ENCODE measurements around the gene CDH20. TPM values are rescaled to one million over a fixed set of nuclear protein-coding genes. Genes with fewer than 3 reads are reported as not detected.

CDH20 gene
- total RNA-seq, 1 experiment from 2014 or later = not detected

DNA sequence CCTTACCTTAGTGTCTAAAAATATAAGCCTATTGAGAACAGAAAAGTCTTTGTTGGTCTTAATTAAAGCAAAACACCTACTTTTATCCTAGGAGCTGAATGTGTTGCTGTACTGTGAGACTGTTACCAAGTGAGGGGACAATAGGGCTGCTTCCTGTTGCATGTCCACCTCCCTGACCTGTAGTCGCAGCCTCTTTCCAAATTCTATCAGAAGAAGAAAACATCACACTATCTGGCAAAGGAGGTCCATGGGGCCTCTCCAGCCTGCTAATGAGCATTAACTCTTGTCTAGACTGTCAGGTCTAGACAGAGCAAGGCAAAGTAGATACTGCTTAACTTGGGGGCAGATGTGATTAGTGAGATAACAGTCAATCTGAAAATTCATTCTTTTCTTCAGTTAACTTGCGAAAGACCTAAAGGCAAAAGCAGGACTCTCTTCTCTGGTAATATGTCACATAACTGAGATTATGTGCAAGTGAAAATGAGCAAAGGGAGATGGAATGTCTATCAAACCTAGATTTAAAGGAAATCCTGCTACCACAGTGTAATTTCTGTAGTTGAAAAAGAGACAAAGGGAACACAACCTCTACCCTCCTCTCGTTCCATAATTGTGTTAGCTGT lies 66.9 kb downstream of the CDH20 start:
- POLR2A ChIA-PET = no interaction called here
- CTCF ChIA-PET = no interaction called here
- TF ChIP-seq FOSL1 (IDR thresholded peaks at IDR 0.05; ENCODE audit: low read depth) = no peak
- H4K20me1 ChIP-seq (ENCODE audit: insufficient read depth) = no peaks in the 10 kb centered on the region; the same call in 1 of the 2 replicates
- no peak overlapping the region for H3K4me3 ChIP-seq (replicated peaks in 1 of 2; ENCODE audit: low read depth in 1 of 2, low read length in 2 of 2)
- H2AFZ ChIP-seq (ENCODE audit: low read depth, low read length, poor library complexity, severe bottlenecking) = no peak overlapping the region
- peaks cover 19% of the 10 kb centered on the region for H3K27me3 ChIP-seq (ENCODE audit: insufficient read depth, low read length)
- H3K36me3 ChIP-seq (ENCODE audit: control insufficient read depth in 1 of 2, insufficient read depth in 2 of 2, low read length in 2 of 2) = no peaks in the 10 kb centered on the region
- no peak for ATAC-seq
- no peak overlapping the region for H3K27ac ChIP-seq (ENCODE audit: low read depth, low read length)
- no peak overlapping the region for H3K4me2 ChIP-seq (ENCODE audit: low read length)
- RAD21 ChIA-PET (ENCODE audit: low non-redundant PET in 1 of 2, low total read pairs in 2 of 2, uncharacterized antibody in 2 of 2, unreplicated experiment in 2 of 2) = no interaction called here
- H3K4me1 ChIP-seq (ENCODE audit: control insufficient read depth in 1 of 2, insufficient read depth in 2 of 2, low read length in 2 of 2) = no peaks in the 10 kb centered on the region
- H3K79me2 ChIP-seq (ENCODE audit: insufficient read depth, low read length) = no peaks in the 10 kb centered on the region
- H3K9ac ChIP-seq (ENCODE audit: low read length) = no peak overlapping the region
- BruUV-seq (replicated peaks) = no TSS peak
- DNase-seq (ENCODE audit: low read depth, low spot score) = no peak
- no peaks in the 10 kb centered on the region for H3K9me3 ChIP-seq (ENCODE audit: control insufficient read depth in 1 of 2, insufficient read depth in 1 of 2, low read depth in 1 of 2, low read length in 2 of 2)
- no peaks in the 10 kb centered on the region for H3K9me2 ChIP-seq (ENCODE audit: insufficient read depth)
- intact Hi-C loops (cut with micrococcal nuclease) = no loop called here

DNA sequence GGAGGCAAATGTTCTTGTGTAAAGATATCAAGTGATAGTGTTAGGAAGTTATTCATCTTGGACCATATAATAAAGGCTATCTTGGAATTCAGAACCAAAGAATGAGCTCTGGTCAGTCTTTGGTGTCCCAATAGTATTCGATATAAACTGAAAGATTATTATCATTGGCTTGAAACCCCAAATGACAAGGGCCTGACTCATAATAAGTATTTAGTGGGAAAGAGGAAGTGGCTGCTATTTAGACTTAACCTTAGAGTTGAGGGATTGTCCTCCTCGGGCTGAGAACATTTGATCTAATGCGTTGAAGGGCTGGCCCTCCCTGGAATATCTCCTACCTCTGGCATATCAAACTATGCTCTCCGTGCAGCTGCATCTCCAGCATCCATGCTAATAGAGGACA lies 67.5 kb downstream of the CDH20 start:
- Histone ChIP-seq H3K9me3 (ENCODE audit: control insufficient read depth in 1 of 2, insufficient read depth in 1 of 2, low read depth in 1 of 2, low read length in 2 of 2) (no peaks in the 10 kb centered on the region), H3K9ac (ENCODE audit: low read length) (no peak overlapping the region), H3K4me2 (ENCODE audit: low read length) (no peak overlapping the region), H3K27me3 (ENCODE audit: insufficient read depth, low read length) (peaks cover 19% of the 10 kb centered on the region), H3K4me1 (ENCODE audit: control insufficient read depth in 1 of 2, insufficient read depth in 2 of 2, low read length in 2 of 2) (no peaks in the 10 kb centered on the region), H4K20me1 (ENCODE audit: insufficient read depth) (no peaks in the 10 kb centered on the region; the same call in 1 of the 2 replicates), H3K4me3 (replicated peaks in 1 of 2; ENCODE audit: low read depth in 1 of 2, low read length in 2 of 2) (no peak overlapping the region), H3K79me2 (ENCODE audit: insufficient read depth, low read length) (no peaks in the 10 kb centered on the region), H3K36me3 (ENCODE audit: control insufficient read depth in 1 of 2, insufficient read depth in 2 of 2, low read length in 2 of 2) (no peaks in the 10 kb centered on the region), H3K9me2 (ENCODE audit: insufficient read depth) (no peaks in the 10 kb centered on the region), H3K27ac (ENCODE audit: low read depth, low read length) (no peak overlapping the region), H2AFZ (ENCODE audit: low read depth, low read length, poor library complexity, severe bottlenecking) (no peak overlapping the region)
- intact Hi-C loops (cut with micrococcal nuclease) = no loop called here
- no TSS peak for BruUV-seq (replicated peaks)
- DNase-seq (ENCODE audit: low read depth, low spot score) (no peak), ATAC-seq (no peak)
- RAD21 ChIA-PET (ENCODE audit: low non-redundant PET in 1 of 2, low total read pairs in 2 of 2, uncharacterized antibody in 2 of 2, unreplicated experiment in 2 of 2) = no interaction called here
- POLR2A ChIA-PET = no interaction called here
- CTCF ChIA-PET = no interaction called here
- no peak for TF ChIP-seq CBX3 (IDR thresholded peaks at IDR 0.05; ENCODE audit: low read depth)
- TF ChIP-seq, protein P1, sequence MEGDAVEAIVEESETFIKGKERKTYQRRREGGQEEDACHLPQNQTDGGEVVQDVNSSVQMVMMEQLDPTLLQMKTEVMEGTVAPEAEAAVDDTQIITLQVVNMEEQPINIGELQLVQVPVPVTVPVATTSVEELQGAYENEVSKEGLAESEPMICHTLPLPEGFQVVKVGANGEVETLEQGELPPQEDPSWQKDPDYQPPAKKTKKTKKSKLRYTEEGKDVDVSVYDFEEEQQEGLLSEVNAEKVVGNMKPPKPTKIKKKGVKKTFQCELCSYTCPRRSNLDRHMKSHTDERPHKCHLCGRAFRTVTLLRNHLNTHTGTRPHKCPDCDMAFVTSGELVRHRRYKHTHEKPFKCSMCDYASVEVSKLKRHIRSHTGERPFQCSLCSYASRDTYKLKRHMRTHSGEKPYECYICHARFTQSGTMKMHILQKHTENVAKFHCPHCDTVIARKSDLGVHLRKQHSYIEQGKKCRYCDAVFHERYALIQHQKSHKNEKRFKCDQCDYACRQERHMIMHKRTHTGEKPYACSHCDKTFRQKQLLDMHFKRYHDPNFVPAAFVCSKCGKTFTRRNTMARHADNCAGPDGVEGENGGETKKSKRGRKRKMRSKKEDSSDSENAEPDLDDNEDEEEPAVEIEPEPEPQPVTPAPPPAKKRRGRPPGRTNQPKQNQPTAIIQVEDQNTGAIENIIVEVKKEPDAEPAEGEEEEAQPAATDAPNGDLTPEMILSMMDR (IDR thresholded peaks at IDR 0.05 in 2 of 3, conservative IDR thresholded peaks at IDR 0.05 in 1 of 3; ENCODE audit: borderline replicate concordance in 1 of 3, insufficient read depth in 1 of 3, low read depth in 2 of 3, low read length in 2 of 3) = no peak
- TF ChIP-seq EZH2 (IDR thresholded peaks at IDR 0.05) = no peak
- TF ChIP-seq ZFX (IDR thresholded peaks at IDR 0.05) = no peak
- no peak for TF ChIP-seq POLR2A (IDR thresholded peaks at IDR 0.05; ENCODE audit: borderline replicate concordance, extremely low read depth, insufficient read depth, insufficient read length)
- no peak for TF ChIP-seq SIN3A (IDR thresholded peaks at IDR 0.05; ENCODE audit: low read depth)
- no peak for TF ChIP-seq TCF7L2 (IDR thresholded peaks at IDR 0.05; ENCODE audit: borderline replicate concordance, extremely low read depth, insufficient read depth, insufficient read length)
- no peak for TF ChIP-seq ELF1 (IDR thresholded peaks at IDR 0.05; ENCODE audit: borderline replicate concordance, low read depth)
